Measurements from ENCODE around the gene ASB1.

DNA sequence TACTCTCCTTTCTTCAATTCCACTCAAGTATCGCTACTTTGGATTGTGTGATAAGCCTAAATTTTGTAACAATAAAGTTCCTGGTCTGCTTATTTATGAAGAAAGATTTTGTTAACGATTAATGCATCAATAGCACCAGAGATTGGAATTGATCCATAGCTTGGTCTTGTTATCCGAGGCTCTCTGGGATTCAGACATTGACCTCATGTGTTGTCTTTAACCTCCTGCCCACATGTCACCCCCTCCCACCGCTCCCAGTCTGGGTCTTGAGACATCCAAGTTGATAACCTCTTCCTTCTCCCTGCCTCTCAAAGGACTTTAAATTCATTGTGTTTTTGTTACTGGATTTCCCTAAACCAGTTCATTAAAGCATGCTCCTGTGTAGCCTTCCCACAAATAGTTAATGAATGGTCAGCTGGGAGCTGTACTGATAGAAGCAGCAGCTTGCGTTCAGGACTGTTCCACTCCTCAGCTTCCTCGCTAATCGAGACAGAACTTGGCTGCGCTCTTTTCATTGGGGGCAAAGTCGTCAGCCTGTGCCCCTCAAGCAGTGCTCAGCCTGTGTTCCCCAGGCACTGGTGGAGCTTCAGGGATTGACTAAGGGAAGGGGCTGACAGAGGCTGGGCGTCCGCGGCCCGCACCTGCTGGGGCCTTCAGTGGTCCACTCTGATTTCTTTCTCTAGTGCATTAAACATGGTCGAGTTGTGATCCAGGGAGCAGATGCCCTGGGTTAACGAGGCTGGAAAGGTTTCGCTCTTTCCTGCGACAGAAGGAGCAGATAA is 18.9 kb downstream of the ASB1 start:
- TF ChIP-seq CTCF (IDR thresholded peaks at IDR 0.05; ENCODE audit: insufficient read depth, low read length) (no peak), POLR2AphosphoS5 (IDR thresholded peaks at IDR 0.05; ENCODE audit: low read depth) (no peak), GABPA (IDR thresholded peaks at IDR 0.05; ENCODE audit: low read depth) (no peak)

Data from HL-60 (cell line).